CD8-positive, alpha-beta memory T cell (primary cell): ENCODE measurements around the gene LY6G6D. TPM values are rescaled to one million over a fixed set of nuclear protein-coding genes. Genes with fewer than 3 reads are reported as not detected.
A peak's percentile ranks its signal among the peaks of the same experiment; 100 is the strongest.

ENCODE experiments used
- CTCF ChIA-PET: fragments of 350-600 bp; sonication (Branson Sonifier 250); formaldehyde crosslinking; loops from one replicate; lab custom pipeline; 2021; ENCODE audit warnings: antibody characterized with exemption; lab: Charles Lee
- POLR2A ChIA-PET: fragments of 350-600 bp; sonication (Branson Sonifier 250); formaldehyde crosslinking; loops from one replicate; lab custom pipeline; 2021; ENCODE audit warnings: antibody characterized with exemption; lab: Charles Lee
- DNase-seq, 5 donors: peaks; one replicate each; pipeline versions ENCODE4 v3.0.0 to v3.0.0-alpha.2; 2020 to 2022; ENCODE audit warnings: mixed read lengths in 1 of 5
- H3K27ac ChIP-seq: one replicate; pipeline ENCODE4 v1.7.0; 2013; ENCODE audit warnings: low read depth, mild to moderate bottlenecking, low read length, moderate library complexity
- H3K27me3 ChIP-seq: 2 replicates; pipeline ENCODE4 v1.7.0; 2013; ENCODE audit warnings: low read length, mild to moderate bottlenecking; ENCODE audit not compliant: insufficient read depth, poor library complexity, severe bottlenecking
- H3K36me3 ChIP-seq: 2 replicates; pipeline ENCODE4 v1.7.0; 2013; ENCODE audit warnings: mild to moderate bottlenecking, low read length, moderate library complexity; ENCODE audit not compliant: insufficient read depth
- H3K4me1 ChIP-seq: 2 replicates; pipeline ENCODE4 v1.7.0; 2013; ENCODE audit warnings: mild to moderate bottlenecking, low read length, moderate library complexity; ENCODE audit not compliant: insufficient read depth
- H3K4me3 ChIP-seq: 2 replicates; pipeline ENCODE4 v1.7.0; 2013; ENCODE audit warnings: mild to moderate bottlenecking, low read length
- H3K9me3 ChIP-seq: 2 replicates; pipeline ENCODE4 v1.7.0; 2013; ENCODE audit warnings: mild to moderate bottlenecking, low read length
- H3K27ac Mint-ChIP-seq, 8 donors: one replicate each; pipeline ENCODE4 v1.8.0; 2020 to 2021; ENCODE audit warnings: mixed read lengths in 8 of 8, mild to moderate bottlenecking in 6 of 8, inconsistent platforms in 3 of 8, moderate library complexity in 3 of 8
- H3K27me3 Mint-ChIP-seq, 2 donors: one replicate each; pipeline ENCODE4 v1.8.0; 2020 to 2021; ENCODE audit warnings: mixed read lengths in 2 of 2, mild to moderate bottlenecking in 1 of 2, moderate library complexity in 1 of 2
- H3K36me3 Mint-ChIP-seq, 3 donors: one replicate each; pipeline ENCODE4 v1.8.0; 2020 to 2021; ENCODE audit warnings: mixed read lengths in 3 of 3, inconsistent platforms in 1 of 3, mild to moderate bottlenecking in 1 of 3
- H3K4me1 Mint-ChIP-seq, 3 donors: one replicate each; pipeline ENCODE4 v1.8.0; 2020 to 2021; ENCODE audit warnings: mixed read lengths in 3 of 3, inconsistent platforms in 1 of 3, mild to moderate bottlenecking in 1 of 3
- H3K4me3 Mint-ChIP-seq, 7 donors: one replicate each; pipeline ENCODE4 v1.8.0; 2020 to 2021; ENCODE audit warnings: mixed read lengths in 7 of 7, mild to moderate bottlenecking in 6 of 7, moderate library complexity in 4 of 7, inconsistent platforms in 2 of 7
- H3K9me3 Mint-ChIP-seq, 5 donors: one replicate each; pipeline ENCODE4 v1.8.0; 2020 to 2022; ENCODE audit warnings: mixed read lengths in 5 of 5, mild to moderate bottlenecking in 3 of 5, moderate library complexity in 2 of 5, inconsistent platforms in 1 of 5
- polyA plus RNA-seq: library from polyadenylated mRNA; unstranded; fragments of 300-500 nt; fragmentation: Illumina TruSeq; gene quantifications from one replicate; pipeline ENCODE4 v1.2.3, GENCODE V29; 2021
- total RNA-seq, 2 experiments: library from RNA; stranded (reverse); gene quantifications; one replicate each; pipeline ENCODE4 v1.2.3, GENCODE V29; 2021

The LY6G6D gene
- total and polyA plus RNA-seq, 3 experiments from 2014 or later: not detected

GRCh38 chr6:31739639-31740396, 24.7 kb downstream of the LY6G6D start, which contains the start of gene MSH5:
Gene MSH5 (plus strand): TSS chr6:31740005. CDS start chr6:31740467, 462 bp downstream.
- DNase-seq: peak; percentile 91 to 97 (median 93)
- Histone ChIP-seq H3K27me3 (no peaks in the 10 kb centered on the region), H3K4me1 (peaks cover 40% of the 10 kb centered on the region), H3K9me3 (no peaks in the 10 kb centered on the region), H3K4me3 (peak within 1 kb of the TSS; percentile 84), H3K36me3 (no peaks in the 10 kb centered on the region), H3K27ac (peak within 1 kb of the TSS; percentile 98)
- Mint-ChIP-seq H3K9me3 (no peaks in the 10 kb centered on the region), H3K4me3 (peak within 1 kb of the TSS; percentile 93 to 99 (median 98)), H3K27me3 (no peaks in the 10 kb centered on the region), H3K4me1 (peaks cover 46 to 62% (median 55%) of the 10 kb centered on the region in 3 donors), H3K27ac (peak within 1 kb of the TSS; percentile 91 to 99 (median 96)), H3K36me3 (peaks cover 0 to 23% (median 1%) of the 10 kb centered on the region in 3 donors)
- ChIA-PET POLR2A (interaction anchor here (0.6 to 2.5 kb wide), 11 partner anchors 9 to 90 kb away, joined by 3 to 12 read pairs (median 5); partner anchors contain the start of genes ABHD16A, DDAH2 and LSM2), CTCF (interaction anchor here (0.6 to 7.5 kb wide), 11 partner anchors 10 to 90 kb away, joined by 3 to 42 read pairs (median 5); partner anchors contain the start of genes DDAH2, HSPA1B, LSM2 and MPIG6B)

GRCh38 chr6:31740397-31741223, 25.5 kb downstream of the LY6G6D start:
- H3K4me3 ChIP-seq: peak overlapping the region; percentile 84
- peak overlapping the region; percentile 90 for H3K27ac ChIP-seq
- no peaks in the 10 kb centered on the region for H3K27me3 Mint-ChIP-seq
- H3K27ac Mint-ChIP-seq: peak overlapping the region; percentile 91 to 99 (median 96)
- POLR2A ChIA-PET: interaction anchor here (1.2 to 2.0 kb wide), 2 partner anchors 31 to 38 kb away, joined by 6 to 12 read pairs; partner anchors contain the start of gene ABHD16A
- no peaks in the 10 kb centered on the region for H3K27me3 ChIP-seq
- CTCF ChIA-PET: interaction anchor here (0.7 to 7.5 kb wide), 9 partner anchors 11 to 89 kb away, joined by 3 to 42 read pairs (median 9); partner anchors contain the start of genes DDAH2, HSPA1B, LSM2 and VARS1
- H3K9me3 Mint-ChIP-seq: no peaks in the 10 kb centered on the region
- H3K4me1 Mint-ChIP-seq: peaks cover 46 to 61% (median 54%) of the 10 kb centered on the region in 3 donors
- peaks cover 0 to 17% (median 5%) of the 10 kb centered on the region in 3 donors for H3K36me3 Mint-ChIP-seq
- peak overlapping the region; percentile 93 to 99 (median 98) for H3K4me3 Mint-ChIP-seq
- H3K36me3 ChIP-seq: no peaks in the 10 kb centered on the region
- peaks cover 39% of the 10 kb centered on the region for H3K4me1 ChIP-seq
- DNase-seq: no peak
- H3K9me3 ChIP-seq: no peaks in the 10 kb centered on the region

- H3K27me3 ChIP-seq: no peaks in the 10 kb centered on the region
- no peak for DNase-seq
- H3K36me3 ChIP-seq: no peaks in the 10 kb centered on the region
- ChIA-PET POLR2A (no interaction called here), CTCF (interaction anchor here (1.1 to 7.5 kb wide), 3 partner anchors 29 to 88 kb away, joined by 3 to 42 read pairs (median 4); no protein-coding TSS in a partner anchor)
- H3K9me3 Mint-ChIP-seq: no peaks in the 10 kb centered on the region
- H3K27ac ChIP-seq: peak overlapping the region; percentile 7
- peak overlapping the region in 2 of 8 donors; percentile 7 to 36 for H3K27ac Mint-ChIP-seq
- H3K4me3 Mint-ChIP-seq: peak overlapping the region in 6 of 7 donors; percentile 48 to 99 (median 58)
- no peaks in the 10 kb centered on the region for H3K9me3 ChIP-seq
- no peaks in the 10 kb centered on the region for H3K27me3 Mint-ChIP-seq
- peaks cover 35% of the 10 kb centered on the region for H3K4me1 ChIP-seq
- H3K36me3 Mint-ChIP-seq: peaks cover 0 to 10% (median 4%) of the 10 kb centered on the region in 3 donors
- H3K4me1 Mint-ChIP-seq: peaks cover 37 to 56% (median 42%) of the 10 kb centered on the region in 3 donors
- no peak overlapping the region for H3K4me3 ChIP-seq
Observed at GRCh38 chr6:31741815-31742214, 26.7 kb downstream of the LY6G6D start.

GRCh38 chr6:31742894-31743293, 27.7 kb downstream of the LY6G6D start:
- H3K27ac ChIP-seq: no peak overlapping the region
- H3K36me3 ChIP-seq: no peaks in the 10 kb centered on the region
- Mint-ChIP-seq H3K4me1 (peaks cover 27 to 45% (median 32%) of the 10 kb centered on the region in 3 donors), H3K27me3 (peaks cover 0 to 1% of the 10 kb centered on the region in 2 donors), H3K4me3 (peak overlapping the region in 1 of 7 donors; percentile 48), H3K27ac (peak overlapping the region in 1 of 8 donors; percentile 1), H3K36me3 (peaks cover 0 to 10% (median 6%) of the 10 kb centered on the region in 3 donors), H3K9me3 (no peaks in the 10 kb centered on the region)
- H3K4me3 ChIP-seq: no peak overlapping the region
- H3K27me3 ChIP-seq: no peaks in the 10 kb centered on the region
- DNase-seq: no peak
- H3K4me1 ChIP-seq: peaks cover 25% of the 10 kb centered on the region
- ChIA-PET CTCF (no interaction called here), POLR2A (no interaction called here)
- no peaks in the 10 kb centered on the region for H3K9me3 ChIP-seq

GRCh38 chr6:31744422-31744821, 29.3 kb downstream of the LY6G6D start:
- Histone ChIP-seq H3K36me3 (no peaks in the 10 kb centered on the region), H3K27ac (peak overlapping the region; percentile 28), H3K4me1 (peaks cover 10% of the 10 kb centered on the region), H3K27me3 (no peaks in the 10 kb centered on the region), H3K9me3 (no peaks in the 10 kb centered on the region), H3K4me3 (no peak overlapping the region)
- peaks cover 11 to 30% (median 16%) of the 10 kb centered on the region in 3 donors for H3K4me1 Mint-ChIP-seq
- H3K27me3 Mint-ChIP-seq: peaks cover 0 to 1% of the 10 kb centered on the region in 2 donors
- ChIA-PET POLR2A (no interaction called here), CTCF (interaction anchor here (1.5 kb wide), 1 partner anchor 25 kb away, joined by 5 read pairs; no protein-coding TSS in a partner anchor)
- peaks cover 0 to 10% (median 6%) of the 10 kb centered on the region in 3 donors for H3K36me3 Mint-ChIP-seq
- H3K9me3 Mint-ChIP-seq: no peaks in the 10 kb centered on the region
- peak overlapping the region in 1 of 7 donors; percentile 67 for H3K4me3 Mint-ChIP-seq
- no peak for DNase-seq
- H3K27ac Mint-ChIP-seq: no peak overlapping the region

- peaks cover 0 to 1% of the 10 kb centered on the region in 2 donors for H3K27me3 Mint-ChIP-seq
- H3K9me3 Mint-ChIP-seq: no peaks in the 10 kb centered on the region
- no peak overlapping the region for H3K27ac Mint-ChIP-seq
- Histone ChIP-seq H3K27ac (no peak overlapping the region), H3K4me1 (no peaks in the 10 kb centered on the region), H3K36me3 (no peaks in the 10 kb centered on the region), H3K27me3 (no peaks in the 10 kb centered on the region), H3K9me3 (no peaks in the 10 kb centered on the region), H3K4me3 (no peak overlapping the region)
- H3K4me1 Mint-ChIP-seq: peaks cover 0 to 5% (median 0%) of the 10 kb centered on the region in 3 donors
- no peak for DNase-seq
- ChIA-PET POLR2A (no interaction called here), CTCF (no interaction called here)
- peaks cover 0 to 8% (median 2%) of the 10 kb centered on the region in 3 donors for H3K36me3 Mint-ChIP-seq
- no peak overlapping the region for H3K4me3 Mint-ChIP-seq
Observed at GRCh38 chr6:31749301-31750036, 34.3 kb downstream of the LY6G6D start.

GRCh38 chr6:31750411-31751022, 35.4 kb downstream of the LY6G6D start:
- H3K4me3 Mint-ChIP-seq: no peak overlapping the region
- Histone ChIP-seq H3K36me3 (no peaks in the 10 kb centered on the region), H3K27ac (no peak overlapping the region), H3K4me1 (no peaks in the 10 kb centered on the region), H3K4me3 (no peak overlapping the region), H3K9me3 (no peaks in the 10 kb centered on the region), H3K27me3 (no peaks in the 10 kb centered on the region)
- H3K27me3 Mint-ChIP-seq: peaks cover 0 to 1% of the 10 kb centered on the region in 2 donors
- no peaks in the 10 kb centered on the region for H3K4me1 Mint-ChIP-seq
- H3K27ac Mint-ChIP-seq: peak overlapping the region in 1 of 8 donors; percentile 38
- DNase-seq: no peak
- CTCF ChIA-PET: no interaction called here
- POLR2A ChIA-PET: no interaction called here
- H3K36me3 Mint-ChIP-seq: peaks cover 0 to 4% (median under 1%) of the 10 kb centered on the region in 3 donors
- no peaks in the 10 kb centered on the region for H3K9me3 Mint-ChIP-seq
